ENCODE measurements around the gene HPS1. TPM values are rescaled to one million over a fixed set of nuclear protein-coding genes. Genes with fewer than 3 reads are reported as not detected.

HPS1 gene
- total and polyA plus RNA-seq, 10 donors = 49.5 to 132 (median 89.5) TPM

- intact Hi-C loops (cut with DNase I; ENCODE audit: low total_unique reads) = no loop called here
- WGBS, 5 donors = 90 to 98% (median 93%) methylated on average over 3 of the region's 3 CpGs
- Histone ChIP-seq H3K36me3 (peaks cover 0 to 1% (median 0%) of the 10 kb centered on the region in 6 donors), H3K27me3 (replicated peaks in 1 of 7) (peaks cover 0 to 35% (median 9%) of the 10 kb centered on the region in 7 donors), H3K9me3 (peaks cover 0 to 9% (median 7%) of the 10 kb centered on the region in 8 donors), H3K4me1 (no peaks in the 10 kb centered on the region), H3K4me3 (no peak overlapping the region), H3K27ac (no peak overlapping the region)
- no peak for DNase-seq
- TF ChIP-seq, protein P1, sequence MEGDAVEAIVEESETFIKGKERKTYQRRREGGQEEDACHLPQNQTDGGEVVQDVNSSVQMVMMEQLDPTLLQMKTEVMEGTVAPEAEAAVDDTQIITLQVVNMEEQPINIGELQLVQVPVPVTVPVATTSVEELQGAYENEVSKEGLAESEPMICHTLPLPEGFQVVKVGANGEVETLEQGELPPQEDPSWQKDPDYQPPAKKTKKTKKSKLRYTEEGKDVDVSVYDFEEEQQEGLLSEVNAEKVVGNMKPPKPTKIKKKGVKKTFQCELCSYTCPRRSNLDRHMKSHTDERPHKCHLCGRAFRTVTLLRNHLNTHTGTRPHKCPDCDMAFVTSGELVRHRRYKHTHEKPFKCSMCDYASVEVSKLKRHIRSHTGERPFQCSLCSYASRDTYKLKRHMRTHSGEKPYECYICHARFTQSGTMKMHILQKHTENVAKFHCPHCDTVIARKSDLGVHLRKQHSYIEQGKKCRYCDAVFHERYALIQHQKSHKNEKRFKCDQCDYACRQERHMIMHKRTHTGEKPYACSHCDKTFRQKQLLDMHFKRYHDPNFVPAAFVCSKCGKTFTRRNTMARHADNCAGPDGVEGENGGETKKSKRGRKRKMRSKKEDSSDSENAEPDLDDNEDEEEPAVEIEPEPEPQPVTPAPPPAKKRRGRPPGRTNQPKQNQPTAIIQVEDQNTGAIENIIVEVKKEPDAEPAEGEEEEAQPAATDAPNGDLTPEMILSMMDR (IDR thresholded peaks at IDR 0.05 in 8 of 11, conservative IDR thresholded peaks at IDR 0.05 in 3 of 11) = no peak
- TF ChIP-seq POLR2A (IDR thresholded peaks at IDR 0.05) (no peak), POLR2AphosphoS5 (IDR thresholded peaks at IDR 0.05) (no peak)
These were observed 69.2 kb downstream of the HPS1 start for GRCh38 chr10:98377536-98377935.

DNA sequence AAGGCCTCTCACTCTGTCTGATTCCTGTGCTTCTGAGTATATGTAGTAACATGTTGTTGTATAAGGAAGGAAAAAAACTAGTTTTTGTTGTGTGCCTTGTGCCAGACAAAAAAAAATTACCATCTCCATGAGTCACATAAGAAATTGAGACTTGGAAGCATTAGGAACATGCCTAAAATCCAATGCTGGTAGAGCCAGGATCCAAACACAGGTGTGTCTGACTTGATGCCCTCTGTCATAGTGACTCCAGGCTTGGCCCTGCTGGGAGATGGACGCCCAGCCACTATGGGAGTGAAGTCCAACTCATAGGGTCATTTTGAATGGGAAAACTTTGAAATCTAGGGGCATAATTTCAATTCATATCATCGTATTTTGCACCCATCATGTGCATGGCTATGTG lies 69.7 kb downstream of the HPS1 start:
- intact Hi-C loops (cut with DNase I; ENCODE audit: low total_unique reads) = no loop called here
- H3K36me3 ChIP-seq = no peaks in the 10 kb centered on the region
- TF ChIP-seq POLR2AphosphoS5 (IDR thresholded peaks at IDR 0.05) (no peak), POLR2A (IDR thresholded peaks at IDR 0.05) (no peak)
- TF ChIP-seq, protein P1 (IDR thresholded peaks at IDR 0.05 in 8 of 11, conservative IDR thresholded peaks at IDR 0.05 in 3 of 11) = no peak
- no peaks in the 10 kb centered on the region for H3K4me1 ChIP-seq
- WGBS, 5 donors = 78 to 92% (median 85%) methylated on average over 2 of the region's 2 CpGs
- H3K9me3 ChIP-seq = peaks cover 0 to 9% (median 7%) of the 10 kb centered on the region in 8 donors
- peaks cover 0 to 39% (median 9%) of the 10 kb centered on the region in 7 donors for H3K27me3 ChIP-seq (replicated peaks in 1 of 7)
- H3K4me3 ChIP-seq = no peak overlapping the region
- no peak overlapping the region for H3K27ac ChIP-seq
- no peak for DNase-seq

DNA sequence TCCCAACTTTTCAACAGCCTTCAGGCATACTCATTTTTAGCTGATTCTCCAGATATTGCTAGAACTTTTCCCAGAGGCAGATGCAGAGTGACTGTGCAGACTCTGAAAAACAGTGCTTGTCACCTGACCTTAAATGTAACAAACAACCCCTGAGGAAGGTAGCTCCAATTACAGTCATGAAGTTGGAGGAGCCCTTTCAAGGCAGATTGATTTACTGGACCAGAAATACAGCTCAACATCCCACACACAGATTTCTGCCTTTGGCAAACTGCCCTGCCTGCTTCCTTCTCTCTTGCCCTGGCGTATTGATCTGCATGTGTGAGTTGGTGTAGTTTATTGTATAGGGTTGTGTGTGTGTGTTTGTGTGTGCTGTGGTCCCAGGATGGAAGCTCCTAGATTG lies 70.2 kb downstream of the HPS1 start:
- intact Hi-C loops (cut with DNase I; ENCODE audit: low total_unique reads) = no loop called here
- Histone ChIP-seq H3K9me3 (peaks cover 0 to 9% (median 7%) of the 10 kb centered on the region in 8 donors), H3K4me3 (no peak overlapping the region), H3K27me3 (replicated peaks in 1 of 7) (peaks cover 0 to 42% (median 9%) of the 10 kb centered on the region in 7 donors), H3K4me1 (peaks cover 0 to 2% (median under 1%) of the 10 kb centered on the region in 6 donors), H3K27ac (no peak overlapping the region), H3K36me3 (no peaks in the 10 kb centered on the region)
- no peak for DNase-seq
- no peak for TF ChIP-seq POLR2A (IDR thresholded peaks at IDR 0.05)
- 48 to 82% (median 65%) methylated on average over 1 of the region's 1 CpG for WGBS, 5 donors

DNA sequence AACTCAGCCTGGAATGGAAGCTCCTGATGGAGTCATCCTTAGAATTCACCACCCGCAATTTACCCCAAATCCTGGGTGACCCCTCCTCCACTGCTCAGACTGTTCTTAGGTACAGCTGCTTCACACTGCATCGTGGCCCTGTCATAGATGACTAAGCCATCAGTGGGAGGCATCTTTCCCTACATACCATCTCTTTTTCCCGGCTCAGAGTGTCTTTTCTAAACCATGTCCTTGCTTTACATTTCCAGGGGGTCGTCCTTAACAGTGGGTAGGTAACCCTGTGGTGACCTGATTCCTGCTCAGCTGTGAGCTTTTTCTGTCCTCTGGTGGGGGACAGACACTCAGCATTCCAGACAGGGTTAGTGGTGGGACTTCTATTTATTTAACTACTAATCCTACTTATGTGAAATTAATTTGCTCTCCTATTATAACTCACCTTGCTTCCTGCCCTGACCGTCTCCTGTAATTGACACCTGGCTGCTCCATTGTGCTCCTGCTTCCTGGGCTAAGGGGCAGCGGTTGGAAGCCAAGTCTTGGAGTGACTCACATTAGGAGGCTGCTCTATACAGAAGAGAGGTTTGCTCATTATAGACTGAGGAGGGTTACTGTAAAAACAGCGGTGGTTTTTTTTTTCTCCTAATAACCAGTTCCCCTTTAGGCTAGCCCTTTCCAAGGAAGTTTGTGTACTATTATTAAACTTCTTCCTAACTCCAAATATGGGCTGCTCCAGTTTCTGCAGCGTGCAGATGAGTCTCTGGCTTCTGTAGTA lies 72.3 kb downstream of the HPS1 start:
- peaks cover 0 to 9% (median 7%) of the 10 kb centered on the region in 8 donors for H3K9me3 ChIP-seq

More for the DNA sequence above, 72.3 kb downstream of the HPS1 start:
- Histone ChIP-seq H3K4me1 (peaks cover 0 to 11% (median 3%) of the 10 kb centered on the region in 6 donors), H3K27ac (no peak overlapping the region), H3K27me3 (replicated peaks in 1 of 7) (peaks cover 0 to 62% (median 9%) of the 10 kb centered on the region in 7 donors), H3K36me3 (no peaks in the 10 kb centered on the region), H3K4me3 (no peak overlapping the region)
- no peak for DNase-seq
- intact Hi-C loops (cut with DNase I; ENCODE audit: low total_unique reads) = no loop called here
- 60 to 71% (median 61%) methylated on average over 8 of the region's 8 CpGs for WGBS, 5 donors
- TF ChIP-seq POLR2A (IDR thresholded peaks at IDR 0.05) (no peak), POLR2AphosphoS5 (IDR thresholded peaks at IDR 0.05) (no peak)
- TF ChIP-seq, protein P1 (IDR thresholded peaks at IDR 0.05 in 8 of 11, conservative IDR thresholded peaks at IDR 0.05 in 3 of 11) = no peak
